SK-N-SH (cell line): ENCODE measurements around the gene ABCG4.

Experiments
- EP300 ChIP-seq, 2 experiments: IDR thresholded peaks; 2 replicates each; pipeline versions ENCODE4 v1.4.0 to v1.6.1; 2012; ENCODE audit warnings: borderline replicate concordance in 1 of 2, low read depth in 1 of 2, low read length in 1 of 2
- EZH2phosphoT487 ChIP-seq: fragments of 200-600 bp; sonication (generic); IDR thresholded peaks from 2 replicates; pipeline ENCODE4 v1.6.1; 2017; ENCODE audit warnings: low read depth, mixed run types, mild to moderate bottlenecking, antibody characterized with exemption, moderate library complexity, borderline replicate concordance
- FOSL2 ChIP-seq: IDR thresholded peaks from 2 replicates; pipeline ENCODE4 v1.4.0; 2012; ENCODE audit warnings: low read depth, mild to moderate bottlenecking, moderate library complexity, borderline replicate concordance
- FOXJ3 ChIP-seq: sonication (generic); formaldehyde crosslinking; IDR thresholded peaks from 2 replicates; pipeline ENCODE4 v1.5.1; 2020; ENCODE audit warnings: mild to moderate bottlenecking, missing genetic modification reagents
- GABPA ChIP-seq: IDR thresholded peaks from 2 replicates; pipeline ENCODE4 v1.4.0; 2012; ENCODE audit warnings: low read depth, mild to moderate bottlenecking
- GATA2 ChIP-seq: sonication (generic); formaldehyde crosslinking; IDR thresholded peaks from 2 replicates; pipeline ENCODE4 v1.5.0; 2020; ENCODE audit warnings: mild to moderate bottlenecking, missing genetic modification reagents
- JUND ChIP-seq: IDR thresholded peaks from 2 replicates; pipeline ENCODE4 v1.4.0; 2012
- MXI1 ChIP-seq: IDR thresholded peaks from 2 replicates; pipeline ENCODE4 v1.6.1; 2012; ENCODE audit warnings: mild to moderate bottlenecking, low read depth, low read length, improper control_type of control experiment
- RAD21 ChIP-seq: IDR thresholded peaks from 2 replicates; pipeline ENCODE4 v1.6.1; 2012; ENCODE audit warnings: mild to moderate bottlenecking, low read length
- TCF12 ChIP-seq: IDR thresholded peaks from 2 replicates; pipeline ENCODE4 v1.4.0; 2012
- TEAD4 ChIP-seq: IDR thresholded peaks from 2 replicates; pipeline ENCODE4 v1.4.0; 2012; ENCODE audit warnings: mild to moderate bottlenecking, borderline replicate concordance; ENCODE audit not compliant: insufficient read depth
- TF ChIP-seq, protein P1 (sequence below): fragments of 200-600 bp; sonication (generic); IDR thresholded peaks from 2 replicates; pipeline ENCODE4 v1.6.1; 2017; ENCODE audit warnings: antibody characterized with exemption, mild to moderate bottlenecking, moderate library complexity
- TF ChIP-seq, protein P2 (sequence below): fragments of 150-350 bp; IDR thresholded peaks from 2 replicates; pipeline ENCODE4 v1.6.1; 2016; ENCODE audit warnings: mild to moderate bottlenecking, low read depth, low read length
- TF ChIP-seq, protein P3 (sequence below): fragments of 150-350 bp; IDR thresholded peaks from 2 replicates; pipeline ENCODE4 v1.6.1; 2017; ENCODE audit warnings: antibody characterized with exemption, low read length, low read depth, borderline replicate concordance

DNA sequence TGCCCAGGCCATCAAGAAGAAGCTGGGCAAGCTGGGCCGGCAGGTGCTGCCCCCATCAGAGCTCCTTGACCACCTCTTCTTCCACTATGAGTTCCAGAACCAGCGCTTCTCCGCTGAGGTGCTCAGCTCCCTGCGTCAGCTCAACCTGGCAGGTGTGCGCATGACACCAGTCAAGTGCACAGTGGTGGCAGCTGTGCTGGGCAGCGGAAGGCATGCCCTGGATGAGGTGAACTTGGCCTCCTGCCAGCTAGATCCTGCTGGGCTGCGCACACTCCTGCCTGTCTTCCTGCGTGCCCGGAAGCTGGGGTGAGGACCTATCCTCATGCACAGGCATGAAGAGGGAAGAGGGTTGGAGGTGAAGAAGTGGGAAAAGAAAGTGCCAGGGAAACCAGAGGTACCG is 31.1 kb downstream of the ABCG4 start:
- TF ChIP-seq GATA2 (CRISPR knock-in tag) (no peak), JUND (no peak), MXI1 (no peak), RAD21 (no peak), FOXJ3 (CRISPR knock-in tag) (no peak), EP300 (IDR thresholded peaks at IDR 0.05; ENCODE audit: borderline replicate concordance in 1 of 2, low read depth in 1 of 2, low read length in 1 of 2) (no peak), EZH2phosphoT487 (no peak), TEAD4 (no peak), FOSL2 (no peak), TCF12 (no peak), GABPA (no peak)
- TF ChIP-seq, protein P1, sequence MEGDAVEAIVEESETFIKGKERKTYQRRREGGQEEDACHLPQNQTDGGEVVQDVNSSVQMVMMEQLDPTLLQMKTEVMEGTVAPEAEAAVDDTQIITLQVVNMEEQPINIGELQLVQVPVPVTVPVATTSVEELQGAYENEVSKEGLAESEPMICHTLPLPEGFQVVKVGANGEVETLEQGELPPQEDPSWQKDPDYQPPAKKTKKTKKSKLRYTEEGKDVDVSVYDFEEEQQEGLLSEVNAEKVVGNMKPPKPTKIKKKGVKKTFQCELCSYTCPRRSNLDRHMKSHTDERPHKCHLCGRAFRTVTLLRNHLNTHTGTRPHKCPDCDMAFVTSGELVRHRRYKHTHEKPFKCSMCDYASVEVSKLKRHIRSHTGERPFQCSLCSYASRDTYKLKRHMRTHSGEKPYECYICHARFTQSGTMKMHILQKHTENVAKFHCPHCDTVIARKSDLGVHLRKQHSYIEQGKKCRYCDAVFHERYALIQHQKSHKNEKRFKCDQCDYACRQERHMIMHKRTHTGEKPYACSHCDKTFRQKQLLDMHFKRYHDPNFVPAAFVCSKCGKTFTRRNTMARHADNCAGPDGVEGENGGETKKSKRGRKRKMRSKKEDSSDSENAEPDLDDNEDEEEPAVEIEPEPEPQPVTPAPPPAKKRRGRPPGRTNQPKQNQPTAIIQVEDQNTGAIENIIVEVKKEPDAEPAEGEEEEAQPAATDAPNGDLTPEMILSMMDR, result no peak
- TF ChIP-seq, protein P2, sequence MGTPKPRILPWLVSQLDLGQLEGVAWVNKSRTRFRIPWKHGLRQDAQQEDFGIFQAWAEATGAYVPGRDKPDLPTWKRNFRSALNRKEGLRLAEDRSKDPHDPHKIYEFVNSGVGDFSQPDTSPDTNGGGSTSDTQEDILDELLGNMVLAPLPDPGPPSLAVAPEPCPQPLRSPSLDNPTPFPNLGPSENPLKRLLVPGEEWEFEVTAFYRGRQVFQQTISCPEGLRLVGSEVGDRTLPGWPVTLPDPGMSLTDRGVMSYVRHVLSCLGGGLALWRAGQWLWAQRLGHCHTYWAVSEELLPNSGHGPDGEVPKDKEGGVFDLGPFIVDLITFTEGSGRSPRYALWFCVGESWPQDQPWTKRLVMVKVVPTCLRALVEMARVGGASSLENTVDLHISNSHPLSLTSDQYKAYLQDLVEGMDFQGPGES, result no peak
- TF ChIP-seq, protein P3, sequence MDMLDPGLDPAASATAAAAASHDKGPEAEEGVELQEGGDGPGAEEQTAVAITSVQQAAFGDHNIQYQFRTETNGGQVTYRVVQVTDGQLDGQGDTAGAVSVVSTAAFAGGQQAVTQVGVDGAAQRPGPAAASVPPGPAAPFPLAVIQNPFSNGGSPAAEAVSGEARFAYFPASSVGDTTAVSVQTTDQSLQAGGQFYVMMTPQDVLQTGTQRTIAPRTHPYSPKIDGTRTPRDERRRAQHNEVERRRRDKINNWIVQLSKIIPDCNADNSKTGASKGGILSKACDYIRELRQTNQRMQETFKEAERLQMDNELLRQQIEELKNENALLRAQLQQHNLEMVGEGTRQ, result no peak
